ENCODE measurements around the gene MED12L. TPM values are rescaled to one million over a fixed set of nuclear protein-coding genes. Genes with fewer than 3 reads are reported as not detected.
A peak's percentile ranks its signal among the peaks of the same experiment; 100 is the strongest.

The MED12L gene
- total and polyA plus RNA-seq, 2 experiments from 2014 or later = 0.07 to 2.7 TPM

DNA sequence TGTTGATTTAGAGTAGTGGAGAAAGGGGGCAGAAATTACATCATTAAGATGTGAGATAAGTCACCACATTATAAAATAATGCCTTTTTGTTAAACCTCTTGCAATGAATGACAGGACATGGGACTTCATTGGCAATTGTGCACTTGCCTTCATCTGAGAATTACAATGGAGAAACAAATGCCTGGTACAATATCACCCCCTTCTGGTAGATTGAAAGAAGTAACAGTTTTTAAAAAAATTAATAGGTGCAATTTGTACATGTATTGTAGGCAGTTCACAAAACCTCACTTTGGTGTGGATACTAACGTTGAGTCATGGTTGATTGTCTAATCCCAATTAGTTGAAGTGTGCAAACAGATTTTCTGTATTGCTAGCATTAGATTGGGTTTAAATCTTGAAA is 197.5 kb downstream of the MED12L start:
- no peaks in the 10 kb centered on the region for H3K4me1 ChIP-seq (ENCODE audit: insufficient read depth)
- no peaks in the 10 kb centered on the region for H3K27me3 ChIP-seq
- no peak overlapping the region for H3K4me2 ChIP-seq
- 3% methylated on average over 1 of the region's 1 CpG for WGBS (ENCODE audit: low lambda C conversion rate, missing lambda C conversion rate)
- no peak overlapping the region for H3K4me3 ChIP-seq
- H3K9me3 ChIP-seq (ENCODE audit: low read depth) = no peaks in the 10 kb centered on the region
- H3K36me3 ChIP-seq (replicated peaks; ENCODE audit: insufficient read depth, low read depth) = no peaks in the 10 kb centered on the region
- no peak overlapping the region for H3K27ac ChIP-seq
- H3K79me2 ChIP-seq = no peaks in the 10 kb centered on the region
- TF ChIP-seq CTCF (IDR thresholded peaks at IDR 0.05; ENCODE audit: poor library complexity) (peak; percentile 73), EZH2 (IDR thresholded peaks at IDR 0.05; ENCODE audit: borderline replicate concordance) (no peak)
- peak; percentile 52 for DNase-seq (ENCODE audit: low spot score)
- H3K9me2 ChIP-seq (replicated peaks; ENCODE audit: insufficient read depth) = no peaks in the 10 kb centered on the region
- H2AFZ ChIP-seq = no peak overlapping the region
- no peaks in the 10 kb centered on the region for H4K20me1 ChIP-seq (ENCODE audit: insufficient read depth, poor library complexity, severe bottlenecking)

GRCh38 chr3:151283387-151283786 is 197.9 kb downstream of the MED12L start:
- H3K4me2 ChIP-seq = no peak overlapping the region
- H3K36me3 ChIP-seq (replicated peaks; ENCODE audit: insufficient read depth, low read depth) = no peaks in the 10 kb centered on the region
- H3K9me2 ChIP-seq (replicated peaks; ENCODE audit: insufficient read depth) = no peaks in the 10 kb centered on the region
- H3K9me3 ChIP-seq (ENCODE audit: low read depth) = no peaks in the 10 kb centered on the region
- peak overlapping the region; percentile 13 for H3K27ac ChIP-seq
- 69% methylated on average over 4 of the region's 4 CpGs for WGBS (ENCODE audit: low lambda C conversion rate, missing lambda C conversion rate)
- no peaks in the 10 kb centered on the region for H3K4me1 ChIP-seq (ENCODE audit: insufficient read depth)
- H2AFZ ChIP-seq = no peak overlapping the region
- no peaks in the 10 kb centered on the region for H4K20me1 ChIP-seq (ENCODE audit: insufficient read depth, poor library complexity, severe bottlenecking)
- TF ChIP-seq EZH2phosphoT487 (IDR thresholded peaks at IDR 0.05; ENCODE audit: low read depth, severe bottlenecking, unreplicated experiment) (no peak), EZH2 (IDR thresholded peaks at IDR 0.05; ENCODE audit: borderline replicate concordance) (no peak), CTCF (IDR thresholded peaks at IDR 0.05; ENCODE audit: poor library complexity) (no peak)
- H3K79me2 ChIP-seq = no peaks in the 10 kb centered on the region
- DNase-seq (ENCODE audit: low spot score) = no peak
- no peak overlapping the region for H3K4me3 ChIP-seq
- H3K27me3 ChIP-seq = no peaks in the 10 kb centered on the region

- Histone ChIP-seq H3K9me2 (replicated peaks; ENCODE audit: insufficient read depth) (no peaks in the 10 kb centered on the region), H3K9me3 (ENCODE audit: low read depth) (no peaks in the 10 kb centered on the region), H3K36me3 (replicated peaks; ENCODE audit: insufficient read depth, low read depth) (no peaks in the 10 kb centered on the region), H3K27me3 (no peaks in the 10 kb centered on the region), H3K27ac (peak overlapping the region; percentile 13), H3K4me1 (ENCODE audit: insufficient read depth) (no peaks in the 10 kb centered on the region), H4K20me1 (ENCODE audit: insufficient read depth, poor library complexity, severe bottlenecking) (no peaks in the 10 kb centered on the region), H3K4me2 (no peak overlapping the region), H3K79me2 (no peaks in the 10 kb centered on the region), H2AFZ (no peak overlapping the region), H3K4me3 (no peak overlapping the region)
- peak; percentile 23 for DNase-seq (ENCODE audit: low spot score)
- TF ChIP-seq EZH2 (IDR thresholded peaks at IDR 0.05; ENCODE audit: borderline replicate concordance) (no peak), CTCF (IDR thresholded peaks at IDR 0.05; ENCODE audit: poor library complexity) (no peak), EZH2phosphoT487 (IDR thresholded peaks at IDR 0.05; ENCODE audit: low read depth, severe bottlenecking, unreplicated experiment) (no peak)
- WGBS (ENCODE audit: low lambda C conversion rate, missing lambda C conversion rate) = 35% methylated on average over 5 of the region's 5 CpGs
Observed at GRCh38 chr3:151283907-151284461, 198.5 kb downstream of the MED12L start.

DNA sequence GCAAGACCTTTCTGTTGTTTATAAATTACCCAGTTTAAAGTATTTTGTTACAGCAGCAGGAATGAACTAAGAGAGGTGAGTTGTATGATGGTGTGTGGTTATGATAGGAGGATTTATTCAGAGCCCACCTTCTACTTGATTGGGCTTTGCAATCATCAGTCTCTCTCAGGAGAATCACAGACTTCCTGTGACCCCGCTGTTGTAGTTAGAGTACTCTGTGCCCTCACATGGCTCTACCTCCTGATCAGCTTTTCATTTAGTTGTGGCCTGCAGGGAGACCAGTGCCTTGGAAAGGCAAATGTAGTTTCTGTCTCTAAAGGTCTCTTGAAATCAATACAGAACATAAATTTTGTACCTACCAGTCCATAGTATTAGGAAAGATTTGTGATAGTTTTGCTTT is 200.5 kb downstream of the MED12L start:
- no peaks in the 10 kb centered on the region for H3K79me2 ChIP-seq
- 81% methylated on average over 1 of the region's 1 CpG for WGBS (ENCODE audit: low lambda C conversion rate, missing lambda C conversion rate)
- no peaks in the 10 kb centered on the region for H3K4me1 ChIP-seq (ENCODE audit: insufficient read depth)
- no peak overlapping the region for H2AFZ ChIP-seq
- TF ChIP-seq CTCF (IDR thresholded peaks at IDR 0.05; ENCODE audit: poor library complexity) (no peak), EZH2phosphoT487 (IDR thresholded peaks at IDR 0.05; ENCODE audit: low read depth, severe bottlenecking, unreplicated experiment) (no peak), EZH2 (IDR thresholded peaks at IDR 0.05; ENCODE audit: borderline replicate concordance) (no peak)
- no peak overlapping the region for H3K27ac ChIP-seq
- no peaks in the 10 kb centered on the region for H3K27me3 ChIP-seq
- H3K9me3 ChIP-seq (ENCODE audit: low read depth) = no peaks in the 10 kb centered on the region
- H3K4me2 ChIP-seq = no peak overlapping the region
- H3K9me2 ChIP-seq (replicated peaks; ENCODE audit: insufficient read depth) = no peaks in the 10 kb centered on the region
- H3K36me3 ChIP-seq (replicated peaks; ENCODE audit: insufficient read depth, low read depth) = no peaks in the 10 kb centered on the region
- no peaks in the 10 kb centered on the region for H4K20me1 ChIP-seq (ENCODE audit: insufficient read depth, poor library complexity, severe bottlenecking)
- no peak for DNase-seq (ENCODE audit: low spot score)
- no peak overlapping the region for H3K4me3 ChIP-seq
